HG02571 (cell line): ENCODE results near the gene THADA.
A peak's percentile ranks its signal among the peaks of the same experiment; 100 is the strongest.
"Not testable (repeated sequence)": the region's sequence is repeated elsewhere in the genome, so short reads cannot be mapped to it uniquely, and the experiment has no call there.

Experiments used
- ATAC-seq: cut with Tn5 transposase; IDR thresholded peaks from one replicate; pipeline ENCODE4 v1.9.1; 2021; ENCODE audit warnings: mild to moderate bottlenecking, moderate library complexity; ENCODE audit not compliant: unreplicated experiment

THADA gene

GRCh38 chr2:43196768-43197587, 398.9 kb downstream of the THADA start:
- no peak for ATAC-seq

- ATAC-seq: peak; percentile 36
These were observed 401.5 kb downstream of the THADA start for GRCh38 chr2:43194121-43194869.

- no peak for ATAC-seq
These were observed 402.2 kb downstream of the THADA start for GRCh38 chr2:43193652-43194120.

- ATAC-seq: no peak
These were observed 402.8 kb downstream of the THADA start for GRCh38 chr2:43192744-43193651.

GRCh38 chr2:43191947-43192516, 403.8 kb downstream of the THADA start:
- no peak for ATAC-seq

GRCh38 chr2:43190311-43191052, 405.4 kb downstream of the THADA start:
- no peak for ATAC-seq

- ATAC-seq: not testable (repeated sequence)
These were observed 406.0 kb downstream of the THADA start for GRCh38 chr2:43189861-43190260.

- no peak for ATAC-seq
These were observed 407.1 kb downstream of the THADA start for GRCh38 chr2:43188561-43189386.

GRCh38 chr2:43186679-43187374, 409.0 kb downstream of the THADA start:
- no peak for ATAC-seq

GRCh38 chr2:43186321-43186678, 409.5 kb downstream of the THADA start:
- ATAC-seq: no peak

- no peak for ATAC-seq
These were observed 410.7 kb downstream of the THADA start for GRCh38 chr2:43185146-43185545.

- ATAC-seq: no peak
These were observed 411.4 kb downstream of the THADA start for GRCh38 chr2:43184339-43184895.

- ATAC-seq: no peak
These were observed 412.1 kb downstream of the THADA start for GRCh38 chr2:43183743-43184142.

GRCh38 chr2:43180897-43181296, 414.9 kb downstream of the THADA start:
- ATAC-seq: no peak
